Endothelial cell of umbilical vein (primary cell): Measurements from ENCODE around the gene RAB4A. TPM values are rescaled to one million over a fixed set of nuclear protein-coding genes. Genes with fewer than 3 reads are reported as not detected.

Source experiments
- BruUV-seq: library from RNA; stranded (reverse); fragments of 400-500 nt; replicated peaks from 2 replicates; lab custom pipeline; 2021; lab: Mats Ljungman, UMichigan
- CTCF ChIA-PET: fragments of 300-600, 350-600 bp; sonication (Branson Sonifier 250); formaldehyde crosslinking; loops from one replicate; lab custom pipeline; 2021; ENCODE audit warnings: antibody characterized with exemption, inconsistent platforms; lab: Charles Lee
- POLR2A ChIA-PET: fragments of 300-600, 350-600 bp; sonication (Branson Sonifier 250); formaldehyde crosslinking; loops from one replicate; lab custom pipeline; 2021; ENCODE audit warnings: antibody characterized with exemption, inconsistent platforms; lab: Charles Lee
- DNase-seq: peaks from one replicate; pipeline ENCODE4 v3.0.0-alpha.2; 2011; ENCODE audit warnings: low read depth, low spot score
- FAIRE-seq: peaks from 2 replicates; lab custom pipeline; 2011; peaks lifted over from hg19 to GRCh38; lab: Jason Lieb, UNC
- H2AFZ ChIP-seq: 2 replicates; pipeline ENCODE4 v1.6.0; 2012; ENCODE audit warnings: low read depth, low read length, control low read depth, inconsistent platforms
- H3K27ac ChIP-seq: 2 replicates; pipeline ENCODE4 v1.5.1; 2011; ENCODE audit warnings: low read depth, mild to moderate bottlenecking, control low read depth, low read length, moderate library complexity; ENCODE audit not compliant: insufficient read depth
- H3K27me3 ChIP-seq, 2 experiments: 2 replicates each; pipeline versions ENCODE4 v1.6.0 to v1.6.1; 2011; ENCODE audit warnings: low read length in 2 of 2, mixed read lengths in 1 of 2; ENCODE audit not compliant: control insufficient read depth in 2 of 2, insufficient read depth in 2 of 2
- H3K36me3 ChIP-seq, 2 experiments: 2 replicates in 1 of 2; 3 replicates in 1 of 2; pipeline ENCODE4 v1.5.1; 2011; ENCODE audit warnings: low read length in 2 of 2, mild to moderate bottlenecking in 1 of 2, moderate library complexity in 1 of 2; ENCODE audit not compliant: control insufficient read depth in 2 of 2, insufficient read depth in 2 of 2; ENCODE audit errors: extremely low read depth in 1 of 2
- H3K4me1 ChIP-seq: 3 replicates; pipeline ENCODE4 v1.5.1; 2011; ENCODE audit warnings: mild to moderate bottlenecking, low read length; ENCODE audit not compliant: control insufficient read depth, insufficient read depth; ENCODE audit errors: extremely low read depth
- H3K4me2 ChIP-seq: 2 replicates; pipeline ENCODE4 v1.6.1; 2011; ENCODE audit warnings: low read length, control low read depth, mixed read lengths; ENCODE audit not compliant: insufficient read depth
- H3K4me3 ChIP-seq, 3 experiments: fragments of 200-600 bp in 1 of 3; sonication (generic), shearing (Covaris generic) in 1 of 3; replicated peaks in 1 of 3; 2 replicates each; pipeline ENCODE4 v1.5.1; 2011 to 2016; ENCODE audit warnings: control low read depth in 3 of 3, low read length in 3 of 3, mild to moderate bottlenecking in 2 of 3, inconsistent platforms in 1 of 3, low read depth in 1 of 3, moderate library complexity in 1 of 3; ENCODE audit not compliant: insufficient read depth in 1 of 3
- H3K79me2 ChIP-seq: 2 replicates; pipeline ENCODE4 v1.6.0; 2012; ENCODE audit warnings: low read length, inconsistent platforms; ENCODE audit not compliant: control insufficient read depth, insufficient read depth
- H3K9ac ChIP-seq: replicated peaks from 2 replicates; pipeline ENCODE3; 2011; ENCODE audit warnings: low read length, control low read depth; ENCODE audit not compliant: insufficient read depth; ENCODE audit errors: extremely low read depth
- H3K9me1 ChIP-seq: replicated peaks from 3 replicates; pipeline ENCODE4 v1.6.0; 2011; ENCODE audit warnings: mild to moderate bottlenecking, low read length; ENCODE audit not compliant: control insufficient read depth, insufficient read depth; ENCODE audit errors: extremely low read depth
- H3K9me3 ChIP-seq: replicated peaks from 2 replicates; pipeline ENCODE4 v1.5.1; 2012; ENCODE audit warnings: low read length, inconsistent platforms; ENCODE audit not compliant: control insufficient read depth, insufficient read depth
- H4K20me1 ChIP-seq: replicated peaks from 2 replicates; pipeline ENCODE3; 2011; ENCODE audit warnings: mild to moderate bottlenecking, low read length; ENCODE audit not compliant: control insufficient read depth, insufficient read depth; ENCODE audit errors: extremely low read depth
- CTCF ChIP-seq, 2 donors: IDR thresholded peaks; 1 replicate in 1 of 2; 2 replicates in 1 of 2; pipeline ENCODE4 v1.5.1; 2011; ENCODE audit warnings: low read length in 2 of 2, mild to moderate bottlenecking in 2 of 2, moderate library complexity in 2 of 2, control low read depth in 1 of 2, inconsistent platforms in 1 of 2, low read depth in 1 of 2; ENCODE audit not compliant: insufficient read depth in 1 of 2; ENCODE audit errors: extremely low read depth in 1 of 2
- FOS ChIP-seq: IDR thresholded peaks from 2 replicates; pipeline ENCODE4 v1.6.1; 2011; ENCODE audit warnings: mild to moderate bottlenecking, low read length, moderate library complexity, borderline replicate concordance; ENCODE audit not compliant: insufficient read depth
- JUN ChIP-seq: IDR thresholded peaks from 2 replicates; pipeline ENCODE4 v1.6.1; 2011; ENCODE audit warnings: borderline replicate concordance, low read depth; ENCODE audit not compliant: insufficient read length, insufficient read depth
- MAX ChIP-seq: IDR thresholded peaks from 2 replicates; pipeline ENCODE4 v1.6.1; 2011; ENCODE audit not compliant: insufficient read depth, insufficient read length
- MYC ChIP-seq: IDR thresholded peaks from one replicate; pipeline ENCODE4 v1.6.1; 2011; ENCODE audit warnings: mild to moderate bottlenecking, low read depth, low read length
- dilution Hi-C: fragments of 300-500 bp; cut with MboI; formaldehyde crosslinking; loops from one replicate; pipeline ENCODE4 v1.15.0; 2019; ENCODE audit warnings: low sequenced_read_pairs; ENCODE audit not compliant: extremely low pct_ligation_motif_present
- intact Hi-C: fragments of 100-400 bp; cut with micrococcal nuclease; formaldehyde crosslinking; loops from one replicate; pipeline ENCODE4 v1.10.0; 2022
- polyA plus RNA-seq, 4 experiments: library from polyadenylated mRNA; depleted of rRNA in 3 of 4; stranded (reverse) in 3 of 4; unstranded in 1 of 4; fragments of >200 nt; gene quantifications; 2 replicates each; pipeline versions ENCODE4 v1.2.1 to v1.2.3, GENCODE V29; 2011 to 2012; ENCODE audit warnings: missing spikeins in 1 of 4
- total RNA-seq: library from RNA; stranded (reverse); gene quantifications from 2 replicates; pipeline ENCODE4 v1.2.3, GENCODE V29; 2021

RAB4A gene
- total and polyA plus RNA-seq, 2 donors (not counting 3 experiments of a cell fraction or from before 2014, with no cell fraction given), result 14.8 to 52.9 TPM

GRCh38 chr1:229227298-229227919 lies 43.5 kb upstream of the RAB4A start:
- Histone ChIP-seq H3K4me3 (no peak overlapping the region), H3K9me3 (no peaks in the 10 kb centered on the region), H3K27ac (no peak overlapping the region), H3K4me2 (no peak overlapping the region), H3K27me3 (peaks cover 4 to 14% of the 10 kb centered on the region in 2 experiments), H4K20me1 (no peaks in the 10 kb centered on the region), H3K79me2 (no peaks in the 10 kb centered on the region), H3K4me1 (peaks cover 3% of the 10 kb centered on the region), H2AFZ (no peak overlapping the region), H3K9ac (no peak overlapping the region), H3K36me3 (no peaks in the 10 kb centered on the region), H3K9me1 (no peaks in the 10 kb centered on the region)
- dilution Hi-C loops (no loop called here), intact Hi-C loops (loop anchor here (1.0 kb wide), 3 partner anchors 492 to 563 kb away; partner anchors contain the start of gene RHOU)
- ChIA-PET CTCF (interaction anchor here (0.7 to 6.1 kb wide), 25 partner anchors 9 to 577 kb away, joined by 3 to 123 read pairs (median 4); partner anchors contain the start of gene RHOU), POLR2A (no interaction called here)
- FAIRE-seq (peak; percentile 77), DNase-seq (peak; percentile 66)
- no peak for TF ChIP-seq FOS
- no peak for TF ChIP-seq MYC
- TF ChIP-seq JUN, result no peak
- TF ChIP-seq MAX, result no peak
- peak; percentile 78 to 84 for TF ChIP-seq CTCF (IDR thresholded peaks at IDR 0.05; ENCODE audit: extremely low read depth in 1 of 2, insufficient read depth in 1 of 2, low read depth in 1 of 2, low read length in 2 of 2)
- BruUV-seq, result no TSS peak
